B cell (primary cell): Measurements from ENCODE around the gene NDEL1. TPM values are rescaled to one million over a fixed set of nuclear protein-coding genes. Genes with fewer than 3 reads are reported as not detected.

Experiments
- ATAC-seq: fragments of 200-7000 bp; cut with Tn5 transposase; one replicate; pipeline ENCODE4 v1.10.0; 2021; ENCODE audit warnings: low read depth, mild to moderate bottlenecking, moderate number of reproducible peaks, moderate library complexity
- CTCF ChIA-PET: fragments of 350-600 bp; sonication (Branson Sonifier 250); formaldehyde crosslinking; loops from one replicate; lab custom pipeline; 2021; ENCODE audit warnings: antibody characterized with exemption, inconsistent platforms; lab: Charles Lee
- POLR2A ChIA-PET: fragments of 350-600 bp; sonication (Branson Sonifier 250); formaldehyde crosslinking; loops from one replicate; lab custom pipeline; 2021; ENCODE audit warnings: antibody characterized with exemption; lab: Charles Lee
- DNase-seq: peaks from one replicate; pipeline ENCODE4 v3.0.0; 2013
- H2AFZ ChIP-seq: 2 replicates; pipeline ENCODE4 v1.6.1; 2012; ENCODE audit warnings: mild to moderate bottlenecking, low read depth, low read length; ENCODE audit not compliant: insufficient read depth, poor library complexity, severe bottlenecking
- H3K27ac ChIP-seq, 2 donors: 1 replicate in 1 of 2; 2 replicates in 1 of 2; pipeline ENCODE4 v1.5.1; 2012 to 2013; ENCODE audit warnings: low read length in 2 of 2, mild to moderate bottlenecking in 2 of 2, moderate library complexity in 1 of 2
- H3K27me3 ChIP-seq, 4 experiments: fragments of 200-600 bp in 1 of 4; sonication (generic) in 1 of 4; replicated peaks in 1 of 4; 1 replicate in 2 of 4; 2 replicates in 2 of 4; pipeline versions ENCODE4 v1.6.1 to v1.7.0; 2013 to 2016; ENCODE audit warnings: low read length in 3 of 4, mild to moderate bottlenecking in 2 of 4, mixed read lengths in 1 of 4, moderate library complexity in 1 of 4; ENCODE audit not compliant: insufficient read depth in 4 of 4, control insufficient read depth in 3 of 4; ENCODE audit errors: control extremely low read depth in 1 of 4
- H3K36me3 ChIP-seq, 2 experiments: replicated peaks in 1 of 2; 1 replicate in 1 of 2; 2 replicates in 1 of 2; pipeline versions ENCODE4 v1.6.1 to v1.7.1; 2013; ENCODE audit warnings: low read length in 1 of 2; ENCODE audit not compliant: insufficient read depth in 2 of 2, control insufficient read depth in 1 of 2; ENCODE audit errors: control extremely low read depth in 1 of 2, extremely low read depth in 1 of 2
- H3K4me1 ChIP-seq, 2 donors: fragments of 200-600 bp in 1 of 2; sonication (generic) in 1 of 2; 1 replicate in 1 of 2; 2 replicates in 1 of 2; pipeline versions ENCODE4 v1.5.1 to v1.6.1; 2013 to 2017; ENCODE audit warnings: low read length in 2 of 2; ENCODE audit not compliant: control insufficient read depth in 2 of 2, insufficient read depth in 2 of 2
- H3K4me2 ChIP-seq: replicated peaks from 2 replicates; pipeline ENCODE3; 2012; ENCODE audit warnings: mild to moderate bottlenecking, low read depth, low read length; ENCODE audit not compliant: poor library complexity, severe bottlenecking
- H3K4me3 ChIP-seq, 5 experiments: fragments of 200-600 bp in 1 of 5; sonication (generic) in 1 of 5; 1 replicate in 3 of 5; 2 replicates in 2 of 5; pipeline versions ENCODE4 v1.5.1 to v1.7.0; 2011 to 2016; ENCODE audit warnings: low read length in 4 of 5, mild to moderate bottlenecking in 4 of 5, low read depth in 2 of 5, control low read depth in 1 of 5, moderate library complexity in 1 of 5; ENCODE audit not compliant: insufficient read depth in 1 of 5; ENCODE audit errors: control extremely low read depth in 1 of 5, extremely low read depth in 1 of 5
- H3K79me2 ChIP-seq: fragments of 200-600 bp; sonication (generic); one replicate; pipeline ENCODE4 v1.6.0; 2016; ENCODE audit warnings: low read length; ENCODE audit not compliant: control insufficient read depth, insufficient read depth
- H3K9ac ChIP-seq: fragments of 200-600 bp; sonication (generic); 2 replicates; pipeline ENCODE4 v1.6.1; 2017; ENCODE audit warnings: mild to moderate bottlenecking, low read length, moderate library complexity
- H3K9me3 ChIP-seq, 3 donors: one replicate each; pipeline versions ENCODE4 v1.6.1 to v1.7.1; 2013; ENCODE audit warnings: low read length in 2 of 3; ENCODE audit not compliant: control insufficient read depth in 2 of 3, insufficient read depth in 1 of 3; ENCODE audit errors: control extremely low read depth in 1 of 3
- H4K20me1 ChIP-seq: 2 replicates; pipeline ENCODE4 v1.6.0; 2012; ENCODE audit warnings: mild to moderate bottlenecking, low read length; ENCODE audit not compliant: insufficient read depth, control insufficient read depth, poor library complexity, severe bottlenecking
- H3K27ac Mint-ChIP-seq: one replicate; pipeline ENCODE4 v1.8.0; 2021; ENCODE audit warnings: mixed read lengths
- H3K27me3 Mint-ChIP-seq: one replicate; pipeline ENCODE4 v1.8.0; 2021; ENCODE audit warnings: mixed read lengths
- H3K4me1 Mint-ChIP-seq: one replicate; pipeline ENCODE4 v1.8.0; 2021; ENCODE audit warnings: mixed read lengths
- H3K4me3 Mint-ChIP-seq: one replicate; pipeline ENCODE4 v1.8.0; 2021; ENCODE audit warnings: mixed read lengths
- H3K9me3 Mint-ChIP-seq: one replicate; pipeline ENCODE4 v1.8.0; 2022; ENCODE audit warnings: mixed read lengths; ENCODE audit not compliant: insufficient read depth
- EZH2 ChIP-seq: IDR thresholded peaks from 2 replicates; pipeline ENCODE4 v1.6.1; 2012; ENCODE audit warnings: borderline replicate concordance, low read depth, mild to moderate bottlenecking, moderate library complexity, low read length; ENCODE audit not compliant: insufficient read depth, poor library complexity, severe bottlenecking
- WGBS: methylation state at CpG from one replicate; pipeline ENCODE4 v1.1.5; 2013; ENCODE audit warnings: missing lambda C conversion rate; ENCODE audit not compliant: insufficient coverage; 5-methylcytosine and 5-hydroxymethylcytosine counted together
- intact Hi-C: fragments of 100-400 bp; cut with micrococcal nuclease; formaldehyde crosslinking; loops from one replicate; pipeline ENCODE4 v1.10.0; 2022
- polyA plus RNA-seq: library from polyadenylated mRNA; depleted of rRNA; stranded (reverse); fragments of >200 nt; gene quantifications from 2 replicates; pipeline ENCODE4 v1.2.3, GENCODE V29; 2012
- total RNA-seq, 2 donors: library from RNA; stranded (reverse); fragments of 120-200 nt in 1 of 2; gene quantifications; 1 replicate in 1 of 2; 2 replicates in 1 of 2; pipeline versions ENCODE4 v1.2.3 to v1.2.4, GENCODE V29; 2013 to 2022
- TF ChIP-seq, protein P1 (sequence below): fragments of 200-600 bp; IDR thresholded peaks from one replicate; pipeline ENCODE4 v1.8.0; 2022; ENCODE audit warnings: antibody characterized with exemption, mild to moderate bottlenecking

The NDEL1 gene
- total and polyA plus RNA-seq, 2 donors (not counting 1 experiment from before 2014, with no cell fraction given): 30.2 to 108 TPM

GRCh38 chr17:8475781-8476180, 40.1 kb downstream of the NDEL1 start:
- no peaks in the 10 kb centered on the region for H3K27me3 ChIP-seq
- ATAC-seq (no peak), DNase-seq (no peak)
- no peaks in the 10 kb centered on the region for H3K9me3 ChIP-seq
- Mint-ChIP-seq H3K27me3 (no peaks in the 10 kb centered on the region), H3K27ac (no peak overlapping the region), H3K4me3 (no peak overlapping the region), H3K4me1 (no peaks in the 10 kb centered on the region), H3K9me3 (no peaks in the 10 kb centered on the region)
- CTCF ChIA-PET: no interaction called here
- no peak overlapping the region for H3K4me2 ChIP-seq
- H3K9ac ChIP-seq: no peak overlapping the region
- no peaks in the 10 kb centered on the region for H4K20me1 ChIP-seq
- H3K36me3 ChIP-seq: peaks cover 2 to 63% of the 10 kb centered on the region in 2 experiments
- intact Hi-C loops: no loop called here
- no peak overlapping the region for H3K27ac ChIP-seq
- H3K4me1 ChIP-seq: no peaks in the 10 kb centered on the region
- TF ChIP-seq, protein P1, sequence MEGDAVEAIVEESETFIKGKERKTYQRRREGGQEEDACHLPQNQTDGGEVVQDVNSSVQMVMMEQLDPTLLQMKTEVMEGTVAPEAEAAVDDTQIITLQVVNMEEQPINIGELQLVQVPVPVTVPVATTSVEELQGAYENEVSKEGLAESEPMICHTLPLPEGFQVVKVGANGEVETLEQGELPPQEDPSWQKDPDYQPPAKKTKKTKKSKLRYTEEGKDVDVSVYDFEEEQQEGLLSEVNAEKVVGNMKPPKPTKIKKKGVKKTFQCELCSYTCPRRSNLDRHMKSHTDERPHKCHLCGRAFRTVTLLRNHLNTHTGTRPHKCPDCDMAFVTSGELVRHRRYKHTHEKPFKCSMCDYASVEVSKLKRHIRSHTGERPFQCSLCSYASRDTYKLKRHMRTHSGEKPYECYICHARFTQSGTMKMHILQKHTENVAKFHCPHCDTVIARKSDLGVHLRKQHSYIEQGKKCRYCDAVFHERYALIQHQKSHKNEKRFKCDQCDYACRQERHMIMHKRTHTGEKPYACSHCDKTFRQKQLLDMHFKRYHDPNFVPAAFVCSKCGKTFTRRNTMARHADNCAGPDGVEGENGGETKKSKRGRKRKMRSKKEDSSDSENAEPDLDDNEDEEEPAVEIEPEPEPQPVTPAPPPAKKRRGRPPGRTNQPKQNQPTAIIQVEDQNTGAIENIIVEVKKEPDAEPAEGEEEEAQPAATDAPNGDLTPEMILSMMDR: no peak
- no peak for TF ChIP-seq EZH2
- no peak overlapping the region for H3K4me3 ChIP-seq
- H2AFZ ChIP-seq: no peak overlapping the region
- H3K79me2 ChIP-seq: no peaks in the 10 kb centered on the region
- POLR2A ChIA-PET: no interaction called here
- WGBS: 50% methylated on average over 7 of the region's 16 CpGs

DNA sequence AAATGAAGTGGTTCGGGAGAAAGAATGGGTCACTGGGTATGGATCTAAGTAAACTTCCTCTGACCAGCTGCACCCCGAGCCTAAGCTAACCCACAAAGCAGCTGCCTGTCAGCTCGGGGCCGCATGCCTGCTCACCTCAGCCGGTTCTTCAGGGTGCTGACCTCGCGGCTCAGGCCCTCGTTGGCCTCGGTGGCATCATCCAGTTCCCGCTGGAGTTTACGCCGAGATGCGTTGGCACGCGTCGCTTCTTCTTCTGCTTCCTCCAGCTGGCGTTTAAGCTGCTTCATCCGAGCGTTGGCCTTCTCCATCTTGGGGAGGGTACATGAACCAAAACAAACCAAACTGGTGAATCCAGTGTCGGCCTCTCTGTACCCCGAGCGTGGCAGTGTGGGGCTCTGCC, 41.1 kb downstream of the NDEL1 start:
- H3K79me2 ChIP-seq: no peaks in the 10 kb centered on the region
- no peak overlapping the region for H2AFZ ChIP-seq
- H3K4me1 ChIP-seq: no peaks in the 10 kb centered on the region
- intact Hi-C loops: no loop called here
- Mint-ChIP-seq H3K9me3 (no peaks in the 10 kb centered on the region), H3K4me3 (no peak overlapping the region), H3K27ac (no peak overlapping the region), H3K27me3 (no peaks in the 10 kb centered on the region), H3K4me1 (no peaks in the 10 kb centered on the region)
- H3K9ac ChIP-seq: no peak overlapping the region
- ATAC-seq (no peak), DNase-seq (no peak)
- 98% methylated on average over 20 of the region's 22 CpGs for WGBS
- H3K36me3 ChIP-seq: peaks cover 2 to 64% of the 10 kb centered on the region in 2 experiments
- no peaks in the 10 kb centered on the region for H3K27me3 ChIP-seq
- H3K4me3 ChIP-seq: no peak overlapping the region
- H3K4me2 ChIP-seq: no peak overlapping the region
- POLR2A ChIA-PET: no interaction called here
- no peaks in the 10 kb centered on the region for H3K9me3 ChIP-seq
- TF ChIP-seq, protein P1: no peak
- no peak for TF ChIP-seq EZH2
- CTCF ChIA-PET: no interaction called here
- H3K27ac ChIP-seq: no peak overlapping the region
- H4K20me1 ChIP-seq: no peaks in the 10 kb centered on the region
